NCI-H2227 (cell line): ENCODE measurements around the gene DNAJC4.
A peak's percentile ranks its signal among the peaks of the same experiment; 100 is the strongest.

Experiments used
- DNase-seq: peaks from one replicate; lab custom pipeline; 2025; ENCODE audit not compliant: unreplicated experiment; lab: John Stamatoyannopoulos, UW

Gene DNAJC4

DNA sequence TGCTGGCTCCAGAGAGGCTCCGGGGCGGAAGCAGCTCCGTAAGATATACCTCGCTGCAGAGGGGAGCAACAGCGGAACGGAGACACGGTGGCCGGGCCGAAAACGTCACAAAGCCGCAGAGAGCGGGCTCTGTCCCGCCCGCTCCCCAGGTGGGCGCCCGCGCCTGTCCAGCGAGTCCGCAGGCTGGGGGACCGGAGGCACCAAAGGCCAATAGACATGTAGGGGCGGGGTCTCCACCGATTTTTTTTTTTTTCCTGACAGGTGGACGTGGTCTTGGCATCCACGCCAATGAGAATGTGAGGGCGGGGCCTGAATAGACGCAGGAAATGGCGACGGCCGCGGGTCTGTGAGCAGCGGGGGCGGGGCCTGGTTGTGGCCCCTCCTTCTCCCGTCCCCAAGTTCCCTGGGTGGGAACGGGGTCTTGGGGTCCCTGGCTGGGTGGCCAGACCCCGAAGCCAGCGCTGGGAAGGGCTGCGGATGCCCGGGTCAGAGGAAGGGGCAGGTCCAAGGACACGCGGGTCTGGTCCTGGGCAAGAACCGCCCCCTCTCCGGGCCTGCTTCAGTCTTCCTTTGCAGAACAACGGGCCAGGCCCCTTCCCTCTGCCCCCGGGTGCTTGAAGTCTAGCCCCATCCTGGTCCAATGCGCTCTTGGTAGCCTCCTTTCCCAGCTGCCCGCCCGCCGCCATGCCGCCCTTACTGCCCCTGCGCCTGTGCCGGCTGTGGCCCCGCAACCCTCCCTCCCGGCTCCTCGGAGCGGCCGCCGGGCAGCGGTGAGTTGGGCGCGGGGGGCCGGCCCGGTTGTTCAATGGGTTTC is at the start of gene DNAJC4:
DNAJC4 (plus strand) TSS at position 378 of the 814 bp plus-strand sequence; CDS start at position 685, 307 bp downstream.
- peak; percentile 98 for DNase-seq

GRCh38 chr11:64180891-64181290 is 49.5 kb upstream of the DNAJC4 start:
- DNase-seq, result no peak

DNA sequence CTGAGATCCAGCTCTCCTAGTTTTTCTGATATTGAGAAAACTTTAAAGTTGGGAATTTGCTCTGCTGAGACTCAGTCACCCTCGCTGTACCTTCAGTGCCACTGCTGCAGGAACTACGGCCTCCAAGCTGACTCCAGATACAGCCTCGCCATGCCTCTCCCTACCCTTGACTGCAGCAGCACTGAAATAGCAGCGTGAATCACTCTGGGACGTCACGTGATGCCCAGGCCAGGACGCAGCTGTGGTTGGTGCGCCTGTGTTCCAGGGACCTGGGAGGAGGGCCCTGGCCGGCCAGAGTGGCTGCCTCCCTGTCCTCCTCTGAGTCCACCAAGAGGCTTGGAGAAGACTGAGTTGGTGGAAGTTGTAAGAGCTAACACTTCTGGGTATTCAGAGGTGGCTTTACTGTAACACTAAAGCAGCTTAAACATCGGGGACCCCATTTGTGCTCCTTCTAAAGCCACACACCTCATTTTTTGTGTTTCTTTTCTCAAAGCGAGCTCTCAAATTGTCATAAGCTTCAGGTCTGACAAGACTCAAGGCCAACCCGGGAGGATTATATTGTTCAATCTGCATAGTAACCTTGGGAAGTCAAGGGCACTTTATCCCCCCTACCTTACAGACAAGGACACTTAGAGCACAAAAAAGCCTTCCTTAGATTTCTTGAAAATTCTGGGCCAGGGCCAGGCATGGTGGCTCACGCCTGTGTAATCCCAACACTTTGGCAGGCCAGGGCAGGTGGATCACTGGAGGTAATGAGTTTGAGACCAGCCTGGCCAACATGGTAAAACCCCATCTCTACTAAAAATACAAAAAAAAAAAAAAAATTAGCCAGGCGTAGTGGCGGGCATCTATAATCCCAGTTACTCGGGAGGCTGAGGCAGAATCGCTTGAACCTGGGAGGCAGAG is 48.6 kb upstream of the DNAJC4 start:
- DNase-seq, result peak; percentile 85

- no peak for DNase-seq
These were observed 46.5 kb upstream of the DNAJC4 start for GRCh38 chr11:64183890-64184289.

DNA sequence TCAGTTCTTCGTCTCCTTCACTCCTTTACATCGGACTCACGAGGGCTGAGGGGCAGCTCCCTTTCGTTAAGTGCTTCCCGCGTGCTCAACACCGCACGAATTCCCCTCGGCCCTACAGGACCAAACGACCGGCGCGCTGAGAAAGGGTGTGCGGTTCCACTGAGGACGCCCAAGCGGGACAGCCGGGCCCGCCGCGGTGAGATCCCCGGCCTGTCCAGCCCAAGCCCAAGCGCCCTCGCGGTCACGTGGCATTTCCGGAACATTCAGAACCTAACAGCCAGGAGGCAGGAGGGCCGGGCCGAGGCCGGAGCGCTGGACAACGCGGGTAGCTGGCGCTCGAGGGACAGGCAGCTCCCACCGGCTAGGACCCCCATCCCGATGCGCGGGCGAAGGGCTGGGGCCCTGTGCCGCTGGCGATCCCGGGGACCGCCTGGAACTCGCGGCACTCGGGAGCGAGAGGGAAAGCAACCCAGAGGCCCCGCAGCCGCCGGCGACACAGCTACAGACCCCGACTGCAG is 45.1 kb upstream of the DNAJC4 start:
- DNase-seq, result peak; percentile 89

- DNase-seq, result peak; percentile 100
These were observed 44.5 kb upstream of the DNAJC4 start, which contains the start of gene STIP1 for GRCh38 chr11:64185693-64186491. STIP1 (plus strand) TSS chr11:64186171; CDS start chr11:64186262, 91 bp downstream.

- peak; percentile 56 for DNase-seq
These were observed 43.7 kb upstream of the DNAJC4 start for GRCh38 chr11:64186492-64187165.

DNA sequence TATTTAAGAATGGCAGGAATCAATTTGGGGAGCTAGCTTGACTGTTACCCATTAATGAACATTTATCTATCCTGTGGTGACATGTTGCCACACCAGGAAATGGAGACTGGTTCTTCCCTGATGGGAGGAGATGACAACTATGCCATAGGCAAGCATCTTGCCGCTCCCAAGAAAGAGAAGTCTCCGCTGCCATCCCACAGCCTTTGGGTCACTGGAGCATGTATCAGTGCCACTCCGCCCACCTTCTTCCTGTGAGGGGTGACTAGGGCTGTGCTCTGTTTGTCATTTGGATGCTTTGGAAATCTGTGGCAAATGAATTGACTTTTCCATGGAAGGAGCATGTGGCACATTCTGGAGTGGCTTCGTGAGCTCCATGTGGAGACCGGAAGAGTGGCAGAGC is 37.9 kb upstream of the DNAJC4 start:
- no peak for DNase-seq

GRCh38 chr11:64196626-64197025 is 33.7 kb upstream of the DNAJC4 start:
- DNase-seq, result no peak

GRCh38 chr11:64198511-64198910 is 31.8 kb upstream of the DNAJC4 start:
- DNase-seq, result no peak

DNA sequence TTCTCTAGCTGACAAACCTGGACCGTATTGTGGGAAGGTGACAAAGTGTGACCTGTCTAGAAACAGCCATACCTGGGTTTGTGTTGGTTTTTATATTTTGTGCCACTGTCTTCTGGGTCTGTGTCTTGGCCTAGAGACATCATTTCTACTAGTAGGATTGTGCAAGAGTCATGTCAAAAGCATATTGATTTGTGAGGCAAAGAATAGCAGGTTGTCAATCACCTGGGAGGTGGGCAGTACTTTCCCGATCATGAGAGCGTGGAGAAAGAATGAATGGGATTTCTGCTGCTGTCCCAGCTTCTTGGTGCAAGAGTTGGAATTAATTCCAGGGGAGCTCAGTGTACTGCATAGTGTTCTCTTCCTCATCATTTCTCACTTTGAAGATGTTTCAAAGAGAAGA is 28.8 kb upstream of the DNAJC4 start:
- no peak for DNase-seq

DNA sequence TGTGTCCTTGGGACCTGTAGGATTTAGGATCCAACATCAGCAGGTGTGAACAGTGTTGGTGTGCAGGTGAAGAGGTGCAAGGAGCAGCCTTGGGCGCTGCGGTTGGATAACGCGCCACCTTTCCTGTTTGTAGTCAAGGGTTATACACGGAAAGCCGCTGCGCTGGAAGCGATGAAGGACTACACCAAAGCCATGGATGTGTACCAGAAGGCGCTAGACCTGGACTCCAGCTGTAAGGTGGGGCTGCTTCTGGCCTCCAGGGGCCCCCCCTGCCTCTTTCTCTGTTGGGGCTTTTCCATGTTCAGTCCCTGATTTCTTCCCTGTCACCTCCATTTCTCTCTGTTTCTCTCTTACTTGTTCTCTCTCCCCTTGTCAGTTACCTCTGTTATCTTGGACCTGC is 27.4 kb upstream of the DNAJC4 start:
- DNase-seq, result no peak

DNA sequence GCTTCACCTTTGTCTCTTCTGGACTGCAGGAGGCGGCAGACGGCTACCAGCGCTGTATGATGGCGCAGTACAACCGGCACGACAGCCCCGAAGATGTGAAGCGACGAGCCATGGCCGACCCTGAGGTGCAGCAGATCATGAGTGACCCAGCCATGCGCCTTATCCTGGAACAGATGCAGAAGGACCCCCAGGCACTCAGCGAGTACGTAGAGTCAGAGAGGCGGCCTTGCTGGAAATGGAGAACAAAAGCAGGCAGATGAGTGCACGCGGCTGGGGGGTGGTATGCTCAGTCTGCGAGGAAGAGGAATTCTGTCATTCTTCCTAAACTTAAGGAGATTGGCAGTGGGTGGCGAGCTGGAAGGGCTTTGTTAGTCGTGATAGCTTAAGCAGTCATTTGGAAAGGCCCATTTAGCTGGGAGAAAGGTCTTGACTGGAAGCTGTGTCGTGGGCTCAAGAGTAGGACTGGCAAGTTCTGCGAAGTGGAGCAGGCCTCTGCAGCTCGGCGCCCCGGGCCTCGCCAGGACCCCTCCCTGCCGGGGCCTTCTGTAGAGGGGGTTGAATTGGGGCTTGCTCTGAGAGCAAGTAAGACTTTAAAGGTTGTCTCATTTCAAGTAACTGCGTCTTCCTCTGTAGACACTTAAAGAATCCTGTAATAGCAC is 26.8 kb upstream of the DNAJC4 start:
- no peak for DNase-seq

DNA sequence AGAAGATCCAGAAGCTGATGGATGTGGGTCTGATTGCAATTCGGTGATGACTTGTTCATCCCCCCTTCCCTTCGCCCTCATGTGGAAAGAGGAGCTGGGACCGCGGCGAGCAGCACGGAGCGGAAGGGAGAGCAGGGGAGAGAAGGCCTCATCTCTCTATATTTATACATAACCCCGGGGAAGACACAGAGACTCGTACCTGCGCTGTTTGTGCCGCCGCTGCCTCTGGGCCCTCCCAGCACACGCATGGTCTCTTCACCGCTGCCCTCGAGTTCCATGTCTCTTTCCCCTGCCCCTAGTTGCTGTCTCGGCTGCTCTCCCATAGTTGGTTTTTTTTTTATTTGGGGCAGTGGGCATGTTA is 26.3 kb upstream of the DNAJC4 start:
- DNase-seq, result no peak

DNA sequence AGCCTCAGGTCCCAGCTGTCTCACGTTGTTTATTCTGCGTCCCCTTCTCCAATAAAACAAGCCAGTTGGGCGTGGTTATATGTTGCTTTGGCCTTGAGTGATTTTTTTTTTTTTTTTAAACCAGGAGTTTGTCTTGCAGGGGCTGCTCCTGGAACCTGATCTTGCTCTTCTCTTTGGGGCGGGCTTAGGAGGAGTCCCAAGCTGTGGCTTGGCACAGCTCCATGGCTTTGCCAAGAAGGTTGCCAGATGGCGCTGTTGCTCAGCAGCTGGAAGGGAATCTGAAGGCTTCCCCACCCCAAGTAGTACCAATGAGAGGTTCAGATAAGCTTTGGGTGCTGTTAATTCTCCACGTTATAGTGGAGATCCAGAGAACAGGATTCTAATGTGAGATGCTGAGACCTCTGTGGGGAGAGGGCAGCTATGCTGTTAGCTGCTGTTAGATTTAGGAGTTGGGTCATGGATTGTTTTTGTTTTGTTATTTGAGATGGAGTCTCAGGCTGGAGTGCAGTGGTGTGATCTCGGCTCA is 25.8 kb upstream of the DNAJC4 start:
- peak; percentile 88 for DNase-seq

DNA sequence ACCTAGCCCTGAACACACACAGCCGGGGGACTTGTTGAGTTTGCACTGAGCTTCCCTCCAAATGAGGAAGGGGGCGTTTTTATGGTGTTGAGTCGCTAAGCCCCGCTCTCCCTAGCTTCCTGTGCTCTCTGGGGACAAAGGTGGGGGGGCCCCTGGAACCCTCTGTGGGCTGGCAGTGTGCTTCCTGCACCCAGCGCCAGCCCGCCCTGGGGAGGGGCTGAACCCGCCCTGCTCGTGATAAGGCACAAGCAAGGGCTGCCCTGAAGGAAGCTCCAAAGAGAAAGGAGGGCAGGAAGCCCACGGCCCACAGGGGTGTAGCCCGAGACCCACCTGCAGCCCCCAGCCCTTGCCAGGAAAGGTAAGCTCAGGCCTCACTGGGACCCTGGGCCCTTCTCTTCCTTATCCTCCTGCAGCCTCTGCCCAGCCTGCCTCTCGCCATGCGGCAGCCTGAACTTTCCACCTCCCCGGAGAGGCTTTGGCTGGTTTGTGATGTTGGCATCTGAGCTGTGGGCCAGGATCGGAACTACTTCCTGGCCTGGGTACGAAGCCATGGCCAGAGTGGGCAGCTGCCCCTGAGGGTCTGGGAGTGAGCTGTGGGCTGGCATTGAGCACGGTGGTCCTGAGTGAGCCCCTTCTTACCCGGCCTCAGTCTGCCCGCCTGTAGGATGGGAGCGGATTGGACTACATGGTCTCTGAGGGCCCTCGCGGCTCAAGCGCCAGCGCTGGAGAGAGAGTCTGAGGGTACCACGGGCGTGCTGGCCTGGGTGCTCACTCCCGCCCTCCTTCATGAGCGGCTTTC is 23.7 kb upstream of the DNAJC4 start, which contains the start of gene FERMT3:
FERMT3 (plus strand) TSS at position 265 of the 799 bp plus-strand sequence. CDS start 644 bp downstream, outside the sequence.
- DNase-seq, result no peak

DNA sequence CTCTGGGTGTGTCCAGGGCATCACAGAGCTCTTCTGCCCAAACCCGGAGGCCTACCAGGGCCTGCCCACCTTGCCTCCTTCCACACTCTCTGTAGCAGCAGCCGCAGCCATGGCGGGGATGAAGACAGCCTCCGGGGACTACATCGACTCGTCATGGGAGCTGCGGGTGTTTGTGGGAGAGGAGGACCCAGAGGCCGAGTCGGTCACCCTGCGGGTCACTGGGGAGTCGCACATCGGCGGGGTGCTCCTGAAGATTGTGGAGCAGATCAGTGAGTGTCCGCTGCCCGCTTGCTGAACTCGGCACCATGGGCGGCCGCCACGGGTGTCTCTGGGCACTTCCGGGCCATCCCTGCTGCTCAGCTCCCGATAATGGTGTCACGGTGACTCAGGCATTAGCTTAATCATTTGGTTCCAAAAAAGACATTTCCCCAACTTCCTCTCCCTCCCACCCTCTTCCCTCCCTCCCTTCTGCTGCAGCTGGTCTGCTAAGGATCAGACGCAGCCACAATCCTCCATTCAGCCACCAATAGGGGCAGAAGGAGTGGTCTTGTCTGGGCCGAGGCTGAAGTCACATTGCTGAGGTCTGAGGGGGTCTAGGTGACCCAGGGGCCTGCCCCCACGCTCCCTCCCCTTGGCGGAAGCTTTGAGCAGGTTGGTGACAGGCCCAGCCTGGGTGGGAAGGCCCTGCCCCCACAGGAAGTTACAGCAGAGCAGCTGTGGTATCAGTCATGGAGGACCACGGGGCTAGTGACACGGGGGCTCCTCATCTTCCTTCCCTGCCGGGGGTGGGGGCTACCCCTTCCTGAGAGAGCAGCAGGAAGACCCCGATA is 22.9 kb upstream of the DNAJC4 start:
- no peak for DNase-seq
